ENCODE results near the gene C1D. TPM values are rescaled to one million over a fixed set of nuclear protein-coding genes. Genes with fewer than 3 reads are reported as not detected.

C1D gene
- total RNA-seq, 1 experiment from 2014 or later = 21.1 TPM

DNA sequence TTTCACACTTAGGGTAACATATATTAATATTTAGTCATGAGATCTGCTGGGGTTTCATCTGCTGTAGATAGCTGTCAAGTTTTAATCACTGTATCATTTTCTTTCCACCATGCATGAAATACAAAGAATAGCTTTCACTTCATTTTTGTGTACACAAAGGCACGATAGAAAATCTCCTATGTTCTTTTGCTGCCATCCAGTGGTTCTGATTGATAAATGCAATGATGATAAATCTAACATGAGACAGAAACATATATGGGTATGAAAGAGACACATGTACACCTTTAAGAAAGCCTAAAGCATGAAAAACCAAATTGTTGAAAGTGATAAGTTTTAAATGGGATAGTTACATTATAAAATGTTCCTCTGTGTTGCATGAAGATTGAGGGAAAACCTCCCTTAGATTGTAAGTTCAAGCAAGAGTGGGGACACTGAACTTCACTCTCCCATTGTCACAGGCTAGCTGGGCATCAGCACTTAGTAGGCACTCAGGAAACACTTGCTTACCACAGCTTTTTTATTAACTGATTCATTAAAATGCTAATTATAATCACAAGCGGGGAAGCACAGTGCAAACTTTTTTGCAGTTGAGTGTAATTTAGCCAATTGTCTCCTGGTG lies 31.2 kb downstream of the C1D start:
- ATAC-seq = peak; percentile 77
- Histone ChIP-seq H3K27me3 (ENCODE audit: insufficient read depth, low read length) (peaks cover 5% of the 10 kb centered on the region; the same call in 1 of the 2 replicates), H3K9me2 (ENCODE audit: insufficient read depth) (no peaks in the 10 kb centered on the region), H3K36me3 (ENCODE audit: control insufficient read depth in 1 of 2, insufficient read depth in 2 of 2, low read length in 2 of 2) (no peaks in the 10 kb centered on the region), H3K4me3 (replicated peaks in 1 of 2; ENCODE audit: low read depth in 1 of 2, low read length in 2 of 2) (no peak overlapping the region), H2AFZ (ENCODE audit: low read depth, low read length, poor library complexity, severe bottlenecking) (no peak overlapping the region), H3K4me2 (ENCODE audit: low read length) (peak overlapping the region; percentile 29; the same call in 1 of the 2 replicates), H3K9me3 (ENCODE audit: control insufficient read depth in 1 of 2, insufficient read depth in 1 of 2, low read depth in 1 of 2, low read length in 2 of 2) (no peaks in the 10 kb centered on the region), H3K9ac (ENCODE audit: low read length) (no peak overlapping the region), H3K27ac (ENCODE audit: low read depth, low read length) (no peak overlapping the region), H4K20me1 (ENCODE audit: insufficient read depth) (no peaks in the 10 kb centered on the region), H3K79me2 (ENCODE audit: insufficient read depth, low read length) (no peaks in the 10 kb centered on the region), H3K4me1 (ENCODE audit: control insufficient read depth in 1 of 2, insufficient read depth in 2 of 2, low read length in 2 of 2) (no peaks in the 10 kb centered on the region)
- intact Hi-C loops (cut with micrococcal nuclease) = loop anchor here (1.0 kb wide), 2 partner anchors 185 to 298 kb away; no protein-coding TSS in a partner anchor
- RAD21 ChIA-PET (ENCODE audit: low non-redundant PET in 1 of 2, low total read pairs in 2 of 2, uncharacterized antibody in 2 of 2, unreplicated experiment in 2 of 2) = interaction anchor here (0.9 to 1.0 kb wide), 2 partner anchors 298 kb away, joined by 3 to 4 read pairs; no protein-coding TSS in a partner anchor
- BruUV-seq (replicated peaks) = no TSS peak
- POLR2A ChIA-PET = interaction anchor here (0.6 kb wide), 1 partner anchor 554 kb away, joined by 4 read pairs; no protein-coding TSS in a partner anchor
- CTCF ChIA-PET = interaction anchor here (0.6 to 2.9 kb wide), 13 partner anchors 11 to 581 kb away, joined by 3 to 28 read pairs (median 4); partner anchors contain the start of gene C1D
- TF ChIP-seq RAD21 (IDR thresholded peaks at IDR 0.05; ENCODE audit: low read depth) = peak; percentile 84
- TF ChIP-seq, protein P1, sequence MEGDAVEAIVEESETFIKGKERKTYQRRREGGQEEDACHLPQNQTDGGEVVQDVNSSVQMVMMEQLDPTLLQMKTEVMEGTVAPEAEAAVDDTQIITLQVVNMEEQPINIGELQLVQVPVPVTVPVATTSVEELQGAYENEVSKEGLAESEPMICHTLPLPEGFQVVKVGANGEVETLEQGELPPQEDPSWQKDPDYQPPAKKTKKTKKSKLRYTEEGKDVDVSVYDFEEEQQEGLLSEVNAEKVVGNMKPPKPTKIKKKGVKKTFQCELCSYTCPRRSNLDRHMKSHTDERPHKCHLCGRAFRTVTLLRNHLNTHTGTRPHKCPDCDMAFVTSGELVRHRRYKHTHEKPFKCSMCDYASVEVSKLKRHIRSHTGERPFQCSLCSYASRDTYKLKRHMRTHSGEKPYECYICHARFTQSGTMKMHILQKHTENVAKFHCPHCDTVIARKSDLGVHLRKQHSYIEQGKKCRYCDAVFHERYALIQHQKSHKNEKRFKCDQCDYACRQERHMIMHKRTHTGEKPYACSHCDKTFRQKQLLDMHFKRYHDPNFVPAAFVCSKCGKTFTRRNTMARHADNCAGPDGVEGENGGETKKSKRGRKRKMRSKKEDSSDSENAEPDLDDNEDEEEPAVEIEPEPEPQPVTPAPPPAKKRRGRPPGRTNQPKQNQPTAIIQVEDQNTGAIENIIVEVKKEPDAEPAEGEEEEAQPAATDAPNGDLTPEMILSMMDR (IDR thresholded peaks at IDR 0.05 in 2 of 3, conservative IDR thresholded peaks at IDR 0.05 in 1 of 3; ENCODE audit: borderline replicate concordance in 1 of 3, insufficient read depth in 1 of 3, low read depth in 2 of 3, low read length in 2 of 3) = peak; percentile 39 to 73 (median 53); a peak in 5 of 6 replicates
- no peak for TF ChIP-seq YY1 (IDR thresholded peaks at IDR 0.05; ENCODE audit: extremely low read depth, insufficient replicate concordance, low read depth, low read length)
- TF ChIP-seq, protein P2, sequence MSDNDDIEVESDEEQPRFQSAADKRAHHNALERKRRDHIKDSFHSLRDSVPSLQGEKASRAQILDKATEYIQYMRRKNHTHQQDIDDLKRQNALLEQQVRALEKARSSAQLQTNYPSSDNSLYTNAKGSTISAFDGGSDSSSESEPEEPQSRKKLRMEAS (IDR thresholded peaks at IDR 0.05) = peak; percentile 20; the same call in 1 of the 2 replicates
- no peak for TF ChIP-seq SRF (IDR thresholded peaks at IDR 0.05; ENCODE audit: low read depth)
- peak; percentile 32 for DNase-seq (ENCODE audit: low read depth, low spot score)
